DOHH2 (cell line): ENCODE data around the gene PODN.

ENCODE experiments used
- EZH2phosphoT487 ChIP-seq: fragments of 200-600 bp; sonication (generic); IDR thresholded peaks from 2 replicates; pipeline ENCODE4 v1.6.1; 2017; ENCODE audit warnings: borderline replicate concordance, mild to moderate bottlenecking, antibody characterized with exemption, low read length, moderate library complexity, mixed read lengths
- TF ChIP-seq, protein P1 (sequence below): fragments of 200-600 bp; sonication (generic); IDR thresholded peaks from one replicate; pipeline ENCODE4 v1.5.1; 2014; ENCODE audit warnings: antibody characterized with exemption, mild to moderate bottlenecking, low read depth, low read length; ENCODE audit not compliant: poor library complexity, severe bottlenecking

DNA sequence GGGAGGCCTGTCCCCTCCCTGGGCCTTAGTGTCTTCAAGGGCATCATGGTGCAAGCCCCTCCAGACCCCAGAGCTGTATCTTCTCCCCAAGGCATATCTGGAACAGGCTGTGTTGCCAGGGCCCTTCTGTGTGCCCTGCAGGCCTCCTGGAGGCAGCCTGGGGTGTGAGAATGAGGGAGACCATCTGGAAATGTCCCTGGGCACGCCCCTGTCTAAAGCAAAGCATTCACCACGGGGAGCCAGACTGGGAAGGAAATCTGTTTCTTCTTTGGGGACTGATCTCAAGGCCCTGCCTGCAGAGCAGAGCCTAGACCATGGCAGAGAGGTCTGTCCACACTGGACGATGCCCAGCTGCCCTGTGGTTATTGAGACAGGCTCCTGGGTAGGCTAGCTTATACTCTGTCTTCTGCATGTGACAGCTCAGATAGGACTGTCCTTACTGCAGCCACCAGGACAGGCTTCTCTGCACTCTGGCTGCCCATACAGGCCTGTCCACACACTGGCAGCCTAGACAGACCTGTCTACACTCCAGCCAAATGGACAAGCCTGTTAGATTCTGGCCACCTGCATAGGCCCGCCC lies 24.6 kb downstream of the PODN start:
- TF ChIP-seq, protein P1, sequence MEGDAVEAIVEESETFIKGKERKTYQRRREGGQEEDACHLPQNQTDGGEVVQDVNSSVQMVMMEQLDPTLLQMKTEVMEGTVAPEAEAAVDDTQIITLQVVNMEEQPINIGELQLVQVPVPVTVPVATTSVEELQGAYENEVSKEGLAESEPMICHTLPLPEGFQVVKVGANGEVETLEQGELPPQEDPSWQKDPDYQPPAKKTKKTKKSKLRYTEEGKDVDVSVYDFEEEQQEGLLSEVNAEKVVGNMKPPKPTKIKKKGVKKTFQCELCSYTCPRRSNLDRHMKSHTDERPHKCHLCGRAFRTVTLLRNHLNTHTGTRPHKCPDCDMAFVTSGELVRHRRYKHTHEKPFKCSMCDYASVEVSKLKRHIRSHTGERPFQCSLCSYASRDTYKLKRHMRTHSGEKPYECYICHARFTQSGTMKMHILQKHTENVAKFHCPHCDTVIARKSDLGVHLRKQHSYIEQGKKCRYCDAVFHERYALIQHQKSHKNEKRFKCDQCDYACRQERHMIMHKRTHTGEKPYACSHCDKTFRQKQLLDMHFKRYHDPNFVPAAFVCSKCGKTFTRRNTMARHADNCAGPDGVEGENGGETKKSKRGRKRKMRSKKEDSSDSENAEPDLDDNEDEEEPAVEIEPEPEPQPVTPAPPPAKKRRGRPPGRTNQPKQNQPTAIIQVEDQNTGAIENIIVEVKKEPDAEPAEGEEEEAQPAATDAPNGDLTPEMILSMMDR, result no peak
- TF ChIP-seq EZH2phosphoT487, result no peak
